Neural cell (in vitro differentiated cells): Measurements from ENCODE around the gene BRD8. TPM values are rescaled to one million over a fixed set of nuclear protein-coding genes. Genes with fewer than 3 reads are reported as not detected.

Experiments
- H2AFZ ChIP-seq: fragments of 200-600, 300-800 bp; sonication (generic), shearing (Covaris generic); 2 replicates; pipeline ENCODE4 v1.6.0; 2014; ENCODE audit warnings: low read depth, mild to moderate bottlenecking, antibody characterized with exemption, low read length, moderate library complexity
- H3F3A ChIP-seq: fragments of 200-600 bp; shearing (Covaris generic); 2 replicates; pipeline ENCODE4 v1.6.1; 2016; ENCODE audit warnings: mild to moderate bottlenecking, moderate library complexity, mixed read lengths, antibody characterized with exemption, low read length; ENCODE audit not compliant: insufficient read depth, poor library complexity, severe bottlenecking
- H3K27ac ChIP-seq: fragments of 200-600, 300-800 bp; sonication (generic), shearing (Covaris generic); 2 replicates; pipeline ENCODE4 v1.5.1; 2014; ENCODE audit warnings: mild to moderate bottlenecking, low read length, moderate library complexity
- H3K27me3 ChIP-seq: fragments of 300-800, 200-600 bp; sonication (generic), shearing (Covaris generic); 2 replicates; pipeline ENCODE4 v1.6.0; 2014; ENCODE audit warnings: mild to moderate bottlenecking, low read depth, low read length, moderate library complexity; ENCODE audit not compliant: insufficient read depth
- H3K36me3 ChIP-seq: fragments of 300-800, 200-600 bp; sonication (generic), shearing (Covaris generic); 2 replicates; pipeline ENCODE4 v1.5.1; 2014; ENCODE audit warnings: mild to moderate bottlenecking, antibody characterized with exemption, low read length, moderate library complexity; ENCODE audit not compliant: insufficient read depth
- H3K4me2 ChIP-seq: fragments of 300-800, 200-600 bp; sonication (generic), shearing (Covaris generic); 2 replicates; pipeline ENCODE4 v1.6.0; 2014; ENCODE audit warnings: mild to moderate bottlenecking, low read length
- H3K4me3 ChIP-seq: fragments of 300-800, 200-600 bp; sonication (generic), shearing (Covaris generic); 2 replicates; pipeline ENCODE4 v1.5.1; 2014; ENCODE audit warnings: mild to moderate bottlenecking, low read length, moderate library complexity
- H3K79me2 ChIP-seq: fragments of 200-600 bp; shearing (Covaris generic); replicated peaks from 2 replicates; pipeline ENCODE4 v1.6.0; 2014; ENCODE audit warnings: mild to moderate bottlenecking, low read length, moderate library complexity; ENCODE audit not compliant: insufficient read depth
- H3K9ac ChIP-seq: fragments of 300-800, 200-600 bp; sonication (generic), shearing (Covaris generic); 2 replicates; pipeline ENCODE4 v1.6.1; 2016; ENCODE audit warnings: mild to moderate bottlenecking, low read length, mixed read lengths
- H3K9me2 ChIP-seq: fragments of 200-600 bp; shearing (Covaris generic); 2 replicates; pipeline ENCODE4 v1.6.1; 2016; ENCODE audit warnings: mild to moderate bottlenecking, low read length, mixed read lengths; ENCODE audit not compliant: insufficient read depth
- H3K9me3 ChIP-seq: fragments of 200-600, 300-800 bp; sonication (generic), shearing (Covaris generic); 2 replicates; pipeline ENCODE4 v1.6.1; 2016; ENCODE audit warnings: mild to moderate bottlenecking, mixed run types, low read length, moderate library complexity, mixed read lengths
- H4K20me1 ChIP-seq: fragments of 200-600 bp; shearing (Covaris generic); 2 replicates; pipeline ENCODE4 v1.6.1; 2016; ENCODE audit warnings: mild to moderate bottlenecking, mixed run types; ENCODE audit not compliant: insufficient read depth
- EP300 ChIP-seq: fragments of 450-650 bp; conservative IDR thresholded peaks from 2 replicates; pipeline ENCODE4 v1.6.1; 2014; ENCODE audit warnings: antibody characterized with exemption, mild to moderate bottlenecking, moderate library complexity; ENCODE audit not compliant: poor library complexity, severe bottlenecking
- EZH2 ChIP-seq: fragments of 200-600, 300-800 bp; shearing (Covaris generic), sonication (generic); IDR thresholded peaks from 2 replicates; pipeline ENCODE4 v1.6.1; 2014; ENCODE audit warnings: antibody characterized with exemption, low read length, borderline replicate concordance, mild to moderate bottlenecking; ENCODE audit not compliant: insufficient read depth, poor library complexity, severe bottlenecking
- MXI1 ChIP-seq: fragments of 450-650 bp; conservative IDR thresholded peaks from 2 replicates; pipeline ENCODE4 v1.6.1; 2014; ENCODE audit warnings: antibody characterized with exemption, mild to moderate bottlenecking; ENCODE audit not compliant: poor library complexity, severe bottlenecking
- POLR2AphosphoS5 ChIP-seq: IDR thresholded peaks from 2 replicates; pipeline ENCODE4 v1.6.1; 2012
- RAD21 ChIP-seq: fragments of 450-650 bp; conservative IDR thresholded peaks from 2 replicates; pipeline ENCODE4 v1.6.1; 2014; ENCODE audit warnings: antibody characterized with exemption, mild to moderate bottlenecking, moderate library complexity
- REST ChIP-seq: IDR thresholded peaks from 2 replicates; pipeline ENCODE4 v1.6.1; 2012; ENCODE audit warnings: borderline replicate concordance
- SMC3 ChIP-seq: fragments of 450-650 bp; conservative IDR thresholded peaks from 2 replicates; pipeline ENCODE4 v1.6.1; 2014; ENCODE audit warnings: antibody characterized with exemption, mild to moderate bottlenecking, moderate library complexity; ENCODE audit not compliant: poor library complexity
- TAF1 ChIP-seq: IDR thresholded peaks from 2 replicates; pipeline ENCODE4 v1.6.1; 2012; ENCODE audit warnings: low read depth
- polyA plus RNA-seq: library from polyadenylated mRNA; depleted of rRNA; stranded (reverse); fragments of >200 nt; gene quantifications from 2 replicates; pipeline ENCODE4 v1.2.3, GENCODE V29; 2014
- TF ChIP-seq, protein P1 (sequence below): fragments of 450-650 bp; IDR thresholded peaks from 2 replicates; pipeline ENCODE4 v1.5.1; 2014; ENCODE audit warnings: antibody characterized with exemption, mild to moderate bottlenecking, moderate library complexity; ENCODE audit not compliant: poor library complexity, severe bottlenecking

The BRD8 gene
- polyA plus RNA-seq, 1 donor from 2014 or later: 96.1 TPM

GRCh38 chr5:138186002-138186447, 7.6 kb upstream of the BRD8 start:
- Histone ChIP-seq H3K79me2 (peaks cover 3% of the 10 kb centered on the region), H3K27me3 (no peaks in the 10 kb centered on the region), H3K27ac (no peak overlapping the region), H3K4me2 (no peak overlapping the region), H3F3A (no peaks in the 10 kb centered on the region), H3K9me2 (no peaks in the 10 kb centered on the region), H4K20me1 (no peaks in the 10 kb centered on the region), H3K9me3 (no peaks in the 10 kb centered on the region), H3K4me3 (no peak overlapping the region), H3K36me3 (peaks cover 6% of the 10 kb centered on the region), H3K9ac (no peak overlapping the region), H2AFZ (no peak overlapping the region)
- TF ChIP-seq POLR2AphosphoS5: no peak
- TF ChIP-seq MXI1: no peak
- TF ChIP-seq TAF1: no peak
- no peak for TF ChIP-seq EZH2

GRCh38 chr5:138182808-138183207, 4.4 kb upstream of the BRD8 start:
- H3K36me3 ChIP-seq: peaks cover 6% of the 10 kb centered on the region
- H4K20me1 ChIP-seq: no peaks in the 10 kb centered on the region
- no peak overlapping the region for H3K9ac ChIP-seq
- no peak overlapping the region for H3K27ac ChIP-seq
- no peaks in the 10 kb centered on the region for H3F3A ChIP-seq
- TF ChIP-seq EP300: no peak
- TF ChIP-seq RAD21: no peak
- TF ChIP-seq TAF1: no peak
- no peak for TF ChIP-seq REST
- no peak for TF ChIP-seq POLR2AphosphoS5
- no peak for TF ChIP-seq EZH2
- TF ChIP-seq, protein P1, sequence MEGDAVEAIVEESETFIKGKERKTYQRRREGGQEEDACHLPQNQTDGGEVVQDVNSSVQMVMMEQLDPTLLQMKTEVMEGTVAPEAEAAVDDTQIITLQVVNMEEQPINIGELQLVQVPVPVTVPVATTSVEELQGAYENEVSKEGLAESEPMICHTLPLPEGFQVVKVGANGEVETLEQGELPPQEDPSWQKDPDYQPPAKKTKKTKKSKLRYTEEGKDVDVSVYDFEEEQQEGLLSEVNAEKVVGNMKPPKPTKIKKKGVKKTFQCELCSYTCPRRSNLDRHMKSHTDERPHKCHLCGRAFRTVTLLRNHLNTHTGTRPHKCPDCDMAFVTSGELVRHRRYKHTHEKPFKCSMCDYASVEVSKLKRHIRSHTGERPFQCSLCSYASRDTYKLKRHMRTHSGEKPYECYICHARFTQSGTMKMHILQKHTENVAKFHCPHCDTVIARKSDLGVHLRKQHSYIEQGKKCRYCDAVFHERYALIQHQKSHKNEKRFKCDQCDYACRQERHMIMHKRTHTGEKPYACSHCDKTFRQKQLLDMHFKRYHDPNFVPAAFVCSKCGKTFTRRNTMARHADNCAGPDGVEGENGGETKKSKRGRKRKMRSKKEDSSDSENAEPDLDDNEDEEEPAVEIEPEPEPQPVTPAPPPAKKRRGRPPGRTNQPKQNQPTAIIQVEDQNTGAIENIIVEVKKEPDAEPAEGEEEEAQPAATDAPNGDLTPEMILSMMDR: no peak
- no peak for TF ChIP-seq MXI1
- no peak for TF ChIP-seq SMC3
- H3K9me3 ChIP-seq: no peaks in the 10 kb centered on the region
- peaks cover 25% of the 10 kb centered on the region for H3K79me2 ChIP-seq
- no peaks in the 10 kb centered on the region for H3K9me2 ChIP-seq
- no peak overlapping the region for H3K4me2 ChIP-seq
- H3K4me3 ChIP-seq: no peak overlapping the region
- no peaks in the 10 kb centered on the region for H3K27me3 ChIP-seq
- H2AFZ ChIP-seq: no peak overlapping the region

DNA sequence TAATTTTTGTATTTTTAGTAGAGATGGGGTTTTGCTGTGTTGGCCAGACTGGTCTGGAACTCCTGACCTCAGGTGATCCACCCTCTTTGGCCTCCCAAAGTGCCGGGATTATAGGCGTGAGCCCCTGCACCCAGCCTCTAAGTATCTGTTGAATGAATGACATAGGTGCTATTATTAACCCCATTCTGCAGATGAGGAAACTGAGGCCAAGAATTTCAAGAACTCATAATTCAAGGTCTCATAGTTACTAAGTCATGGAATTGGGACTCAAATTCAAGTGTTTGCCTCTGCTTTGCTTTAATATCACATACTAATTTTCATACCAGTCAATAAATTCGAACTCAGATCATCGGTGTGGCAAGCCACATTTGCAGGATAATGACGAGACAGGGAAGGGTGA, 2.4 kb upstream of the BRD8 start:
- Histone ChIP-seq H2AFZ (no peak overlapping the region), H3K27ac (no peak overlapping the region), H3F3A (no peaks in the 10 kb centered on the region), H3K27me3 (no peaks in the 10 kb centered on the region), H3K9me2 (no peaks in the 10 kb centered on the region), H4K20me1 (no peaks in the 10 kb centered on the region), H3K4me3 (no peak overlapping the region), H3K9ac (no peak overlapping the region), H3K9me3 (no peaks in the 10 kb centered on the region), H3K4me2 (no peak overlapping the region), H3K36me3 (no peaks in the 10 kb centered on the region), H3K79me2 (peaks cover 45% of the 10 kb centered on the region)
- no peak for TF ChIP-seq SMC3
